CD14-positive monocyte (primary cell): ENCODE measurements around the gene KAZN. TPM values are rescaled to one million over a fixed set of nuclear protein-coding genes. Genes with fewer than 3 reads are reported as not detected.

ENCODE experiments used
- DNase-seq, 3 donors: peaks; one replicate each; pipeline ENCODE4 v3.0.0-alpha.2; 2011 to 2022
- H2AFZ ChIP-seq: 2 replicates; pipeline ENCODE4 v1.6.0; 2012; ENCODE audit warnings: mild to moderate bottlenecking, low read depth, low read length, inconsistent platforms; ENCODE audit not compliant: insufficient read depth, poor library complexity, severe bottlenecking
- H3K27ac ChIP-seq, 2 donors: 1 replicate in 1 of 2; 2 replicates in 1 of 2; pipeline ENCODE4 v1.5.1; 2012 to 2013; ENCODE audit warnings: low read length in 2 of 2, control low read depth in 1 of 2, inconsistent platforms in 1 of 2, low read depth in 1 of 2, mild to moderate bottlenecking in 1 of 2
- H3K27me3 ChIP-seq, 2 donors: one replicate each; pipeline versions ENCODE4 v1.6.0 to v1.6.1; 2011 to 2013; ENCODE audit warnings: low read length in 2 of 2; ENCODE audit not compliant: control insufficient read depth in 2 of 2, insufficient read depth in 2 of 2
- H3K36me3 ChIP-seq, 2 donors: replicated peaks in 1 of 2; 1 replicate in 1 of 2; 2 replicates in 1 of 2; pipeline versions ENCODE4 v1.5.1 to v1.6.1; 2012 to 2013; ENCODE audit warnings: low read length in 2 of 2, control low read depth in 1 of 2, inconsistent platforms in 1 of 2, mild to moderate bottlenecking in 1 of 2; ENCODE audit not compliant: insufficient read depth in 2 of 2, control insufficient read depth in 1 of 2
- H3K4me1 ChIP-seq, 2 donors: 1 replicate in 1 of 2; 2 replicates in 1 of 2; pipeline versions ENCODE4 v1.5.1 to v1.6.1; 2012 to 2013; ENCODE audit warnings: low read length in 2 of 2, control low read depth in 1 of 2, inconsistent platforms in 1 of 2, mild to moderate bottlenecking in 1 of 2, moderate library complexity in 1 of 2; ENCODE audit not compliant: insufficient read depth in 2 of 2, control insufficient read depth in 1 of 2
- H3K4me2 ChIP-seq: replicated peaks from 2 replicates; pipeline ENCODE3; 2012; ENCODE audit warnings: low read length, moderate library complexity, mild to moderate bottlenecking; ENCODE audit not compliant: poor library complexity, severe bottlenecking; ENCODE audit errors: extremely low read depth
- H3K4me3 ChIP-seq, 3 experiments: fragments of 200-600 bp in 1 of 3; sonication (generic) in 1 of 3; replicated peaks in 1 of 3; 1 replicate in 2 of 3; 2 replicates in 1 of 3; pipeline ENCODE4 v1.5.1; 2011 to 2013; ENCODE audit warnings: low read length in 3 of 3, mild to moderate bottlenecking in 3 of 3, control low read depth in 2 of 3, low read depth in 2 of 3, inconsistent platforms in 1 of 3, moderate library complexity in 1 of 3
- H3K79me2 ChIP-seq: 2 replicates; pipeline ENCODE4 v1.6.0; 2012; ENCODE audit warnings: mild to moderate bottlenecking, control low read depth, inconsistent platforms, low read length, moderate library complexity; ENCODE audit not compliant: insufficient read depth
- H3K9ac ChIP-seq: 2 replicates; pipeline ENCODE4 v1.6.0; 2017; ENCODE audit warnings: low read length, mild to moderate bottlenecking; ENCODE audit not compliant: insufficient read depth, poor library complexity, severe bottlenecking
- H3K9me3 ChIP-seq, 2 donors: replicated peaks in 1 of 2; 1 replicate in 1 of 2; 2 replicates in 1 of 2; pipeline versions ENCODE4 v1.5.1 to v1.6.1; 2012 to 2013; ENCODE audit warnings: low read length in 2 of 2, control low read depth in 1 of 2; ENCODE audit not compliant: control insufficient read depth in 1 of 2, insufficient read depth in 1 of 2
- H4K20me1 ChIP-seq: 2 replicates; pipeline ENCODE4 v1.6.0; 2012; ENCODE audit warnings: mild to moderate bottlenecking, low read length, control low read depth, moderate library complexity; ENCODE audit not compliant: insufficient read depth
- H3K27ac Mint-ChIP-seq, 7 donors: one replicate each; pipeline ENCODE4 v1.8.0; 2020; ENCODE audit warnings: mild to moderate bottlenecking in 7 of 7, mixed read lengths in 7 of 7, moderate library complexity in 6 of 7, inconsistent platforms in 2 of 7
- H3K27me3 Mint-ChIP-seq, 3 donors: one replicate each; pipeline ENCODE4 v1.8.0; 2021 to 2022; ENCODE audit warnings: low read depth in 3 of 3, mild to moderate bottlenecking in 3 of 3, mixed read lengths in 3 of 3, moderate library complexity in 3 of 3, inconsistent platforms in 1 of 3
- H3K36me3 Mint-ChIP-seq, 2 donors: one replicate each; pipeline ENCODE4 v1.8.0; 2020; ENCODE audit warnings: mixed read lengths in 2 of 2, inconsistent platforms in 1 of 2, mild to moderate bottlenecking in 1 of 2
- H3K4me1 Mint-ChIP-seq: one replicate; pipeline ENCODE4 v1.8.0; 2020; ENCODE audit warnings: mild to moderate bottlenecking, mixed read lengths
- H3K4me3 Mint-ChIP-seq, 2 donors: one replicate each; pipeline ENCODE4 v1.8.0; 2020; ENCODE audit warnings: mild to moderate bottlenecking in 2 of 2, mixed read lengths in 2 of 2, moderate library complexity in 1 of 2
- H3K9me3 Mint-ChIP-seq, 7 donors: one replicate each; pipeline ENCODE4 v1.8.0; 2020 to 2022; ENCODE audit warnings: mixed read lengths in 7 of 7, mild to moderate bottlenecking in 6 of 7, moderate library complexity in 6 of 7, inconsistent platforms in 2 of 7
- CTCF ChIP-seq: fragments of 200-600 bp; IDR thresholded peaks from one replicate; pipeline ENCODE4 v1.8.0; 2022; ENCODE audit warnings: antibody characterized with exemption, mild to moderate bottlenecking
- WGBS: methylation state at CpG from one replicate; pipeline ENCODE4 v1.1.5; 2013; ENCODE audit warnings: missing lambda C conversion rate; ENCODE audit not compliant: insufficient coverage; 5-methylcytosine and 5-hydroxymethylcytosine counted together
- intact Hi-C, 2 donors: fragments of 100-400 bp; cut with micrococcal nuclease; formaldehyde crosslinking; loops; one replicate each; pipeline versions ENCODE4 v1.15.0 to v1.15.1; 2023
- polyA plus RNA-seq, 3 donors: library from polyadenylated mRNA; depleted of rRNA in 1 of 3; unstranded in 2 of 3; stranded (reverse) in 1 of 3; fragments of 300-500 nt in 2 of 3; fragments of >200 nt in 1 of 3; fragmentation: Illumina TruSeq in 2 of 3; gene quantifications; 1 replicate in 2 of 3; 2 replicates in 1 of 3; pipeline ENCODE4 v1.2.3, GENCODE V29; 2012 to 2021

KAZN gene
- polyA plus RNA-seq, 3 donors = not detected

GRCh38 chr1:15002325-15002724 is 403.8 kb downstream of the KAZN start:
- no peaks in the 10 kb centered on the region for H3K79me2 ChIP-seq
- no peak overlapping the region for H2AFZ ChIP-seq
- Mint-ChIP-seq H3K36me3 (no peaks in the 10 kb centered on the region), H3K27me3 (peaks cover 6 to 16% (median 13%) of the 10 kb centered on the region in 3 donors), H3K4me1 (no peaks in the 10 kb centered on the region), H3K9me3 (no peaks in the 10 kb centered on the region), H3K4me3 (no peak overlapping the region), H3K27ac (no peak overlapping the region)
- intact Hi-C loops = no loop called here
- H4K20me1 ChIP-seq = no peaks in the 10 kb centered on the region
- no peaks in the 10 kb centered on the region for H3K9me3 ChIP-seq
- H3K27me3 ChIP-seq = no peaks in the 10 kb centered on the region
- no peak overlapping the region for H3K27ac ChIP-seq
- H3K4me1 ChIP-seq = no peaks in the 10 kb centered on the region
- no peak for TF ChIP-seq CTCF
- H3K4me3 ChIP-seq = no peak overlapping the region
- no peak overlapping the region for H3K4me2 ChIP-seq
- WGBS = 91% methylated on average over 5 of the region's 9 CpGs
- no peaks in the 10 kb centered on the region for H3K36me3 ChIP-seq
- DNase-seq = no peak
- no peak overlapping the region for H3K9ac ChIP-seq

GRCh38 chr1:15004396-15004795 is 405.9 kb downstream of the KAZN start:
- 93% methylated on average over 2 of the region's 4 CpGs for WGBS
- no peaks in the 10 kb centered on the region for H3K79me2 ChIP-seq
- H3K4me2 ChIP-seq = no peak overlapping the region
- H3K27me3 ChIP-seq = no peaks in the 10 kb centered on the region
- no peaks in the 10 kb centered on the region for H3K36me3 ChIP-seq
- H3K27ac Mint-ChIP-seq = no peak overlapping the region
- intact Hi-C loops = no loop called here
- H3K4me1 ChIP-seq = no peaks in the 10 kb centered on the region
- no peak for DNase-seq
- H2AFZ ChIP-seq = no peak overlapping the region
- H3K27me3 Mint-ChIP-seq = peaks cover 3 to 17% (median 15%) of the 10 kb centered on the region in 3 donors
- no peak overlapping the region for H3K9ac ChIP-seq
- no peaks in the 10 kb centered on the region for H4K20me1 ChIP-seq
- H3K9me3 ChIP-seq = no peaks in the 10 kb centered on the region
- no peak for TF ChIP-seq CTCF
- no peaks in the 10 kb centered on the region for H3K36me3 Mint-ChIP-seq
- no peak overlapping the region for H3K4me3 Mint-ChIP-seq
- no peak overlapping the region for H3K27ac ChIP-seq
- no peaks in the 10 kb centered on the region for H3K4me1 Mint-ChIP-seq
- no peaks in the 10 kb centered on the region for H3K9me3 Mint-ChIP-seq
- no peak overlapping the region for H3K4me3 ChIP-seq
